Peyer's patch (tissue), 4 donors: ENCODE data around the gene GATAD2B.

Experiments used
- POLR2A ChIP-seq, 2 donors: fragments of 450-650 bp; IDR thresholded peaks; one replicate each; pipeline ENCODE4 v1.5.1; 2017; ENCODE audit warnings: antibody characterized with exemption in 2 of 2, mild to moderate bottlenecking in 2 of 2, moderate library complexity in 2 of 2
- TF ChIP-seq, protein P1 (sequence below), 6 experiments: fragments of 450-650 bp in 4 of 6; fragments of 200-600 bp in 2 of 6; sonication (generic) in 1 of 6; IDR thresholded peaks; one replicate each; pipeline ENCODE4 v1.5.1; 2017 to 2019; ENCODE audit warnings: antibody characterized with exemption in 6 of 6, mild to moderate bottlenecking in 3 of 6, moderate library complexity in 1 of 6

DNA sequence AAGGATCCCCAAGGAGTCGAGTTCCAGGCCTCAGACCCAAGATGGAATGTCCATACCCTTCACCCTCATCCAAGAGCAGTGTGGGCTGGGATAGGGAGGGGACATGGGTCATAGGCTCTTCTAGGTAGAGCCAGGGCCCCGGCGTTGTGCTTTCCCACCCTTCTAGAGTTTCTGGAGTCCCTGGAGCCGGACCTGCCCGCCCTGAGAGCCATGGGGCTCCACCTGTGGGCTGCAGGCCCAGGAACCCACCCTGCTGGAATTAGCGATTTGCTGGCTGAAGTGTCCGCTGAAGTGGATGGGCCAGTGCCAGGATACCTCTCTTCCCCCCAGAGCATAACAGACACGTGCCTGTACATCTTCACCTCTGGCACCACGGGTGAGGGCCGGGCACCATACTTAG, 146.4 kb downstream of the GATAD2B start:
- TF ChIP-seq, protein P1, sequence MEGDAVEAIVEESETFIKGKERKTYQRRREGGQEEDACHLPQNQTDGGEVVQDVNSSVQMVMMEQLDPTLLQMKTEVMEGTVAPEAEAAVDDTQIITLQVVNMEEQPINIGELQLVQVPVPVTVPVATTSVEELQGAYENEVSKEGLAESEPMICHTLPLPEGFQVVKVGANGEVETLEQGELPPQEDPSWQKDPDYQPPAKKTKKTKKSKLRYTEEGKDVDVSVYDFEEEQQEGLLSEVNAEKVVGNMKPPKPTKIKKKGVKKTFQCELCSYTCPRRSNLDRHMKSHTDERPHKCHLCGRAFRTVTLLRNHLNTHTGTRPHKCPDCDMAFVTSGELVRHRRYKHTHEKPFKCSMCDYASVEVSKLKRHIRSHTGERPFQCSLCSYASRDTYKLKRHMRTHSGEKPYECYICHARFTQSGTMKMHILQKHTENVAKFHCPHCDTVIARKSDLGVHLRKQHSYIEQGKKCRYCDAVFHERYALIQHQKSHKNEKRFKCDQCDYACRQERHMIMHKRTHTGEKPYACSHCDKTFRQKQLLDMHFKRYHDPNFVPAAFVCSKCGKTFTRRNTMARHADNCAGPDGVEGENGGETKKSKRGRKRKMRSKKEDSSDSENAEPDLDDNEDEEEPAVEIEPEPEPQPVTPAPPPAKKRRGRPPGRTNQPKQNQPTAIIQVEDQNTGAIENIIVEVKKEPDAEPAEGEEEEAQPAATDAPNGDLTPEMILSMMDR (IDR thresholded peaks at IDR 0.05): no peak
- TF ChIP-seq POLR2A (IDR thresholded peaks at IDR 0.05): no peak
